Transverse colon (tissue), 4 donors: Measurements from ENCODE around the gene C10orf53. TPM values are rescaled to one million over a fixed set of nuclear protein-coding genes. Genes with fewer than 3 reads are reported as not detected.
"Not testable (repeated sequence)": the region's sequence is repeated elsewhere in the genome, so short reads cannot be mapped to it uniquely, and the experiment has no call there.

Experiments
- DNase-seq: peaks from one replicate; pipeline ENCODE4 v3.0.0-alpha.2; 2019
- H3K27ac ChIP-seq, 4 donors: fragments of 200-600 bp; sonication (generic); 2 replicates each; pipeline ENCODE4 v1.5.1; 2016 to 2018; ENCODE audit warnings: inconsistent platforms in 4 of 4
- H3K27me3 ChIP-seq: fragments of 200-600 bp; sonication (generic); 2 replicates; pipeline ENCODE4 v1.5.1; 2017; ENCODE audit warnings: inconsistent platforms
- H3K36me3 ChIP-seq, 4 donors: fragments of 200-600 bp; sonication (generic); 2 replicates each; pipeline ENCODE4 v1.5.1; 2017 to 2019; ENCODE audit warnings: inconsistent platforms in 4 of 4
- H3K4me1 ChIP-seq, 4 donors: fragments of 200-600 bp; sonication (generic); 2 replicates each; pipeline ENCODE4 v1.5.1; 2017 to 2020; ENCODE audit warnings: inconsistent platforms in 4 of 4
- H3K4me3 ChIP-seq, 4 donors: fragments of 200-600 bp; sonication (generic); 1 replicate in 1 of 4; 2 replicates in 3 of 4; pipeline versions ENCODE4 v1.5.1 to v1.6.1; 2017 to 2019; ENCODE audit warnings: inconsistent platforms in 4 of 4
- H3K9me3 ChIP-seq, 2 donors: fragments of 200-600 bp; sonication (generic); 2 replicates each; pipeline ENCODE4 v1.5.1; 2017 to 2019; ENCODE audit warnings: inconsistent platforms in 2 of 2
- EP300 ChIP-seq: sonication (generic); formaldehyde crosslinking; IDR thresholded peaks from one replicate; pipeline ENCODE4 v1.6.1; 2017; ENCODE audit warnings: antibody characterized with exemption, low read depth
- POLR2A ChIP-seq: fragments of 450-650 bp; IDR thresholded peaks from one replicate; pipeline ENCODE4 v1.6.1; 2016; ENCODE audit warnings: antibody characterized with exemption, mild to moderate bottlenecking, moderate library complexity
- POLR2AphosphoS5 ChIP-seq, 3 donors: sonication (generic); formaldehyde crosslinking; IDR thresholded peaks; one replicate each; pipeline ENCODE4 v1.6.1; 2016; ENCODE audit warnings: antibody characterized with exemption in 3 of 3
- WGBS, 2 donors: methylation state at CpG; one replicate each; pipeline ENCODE4 v1.1.5; 2018; ENCODE audit warnings: low coverage in 1 of 2; 5-methylcytosine and 5-hydroxymethylcytosine counted together
- in situ Hi-C, 4 donors: fragments of 200-750 bp; cut with MboI; loops; one replicate each; pipeline versions ENCODE4 v1.15.0 to v1.15.1; 2017; ENCODE audit warnings: low sequenced_read_pairs in 3 of 4, low pct_ligation_motif_present in 1 of 4, low pct_unique_long_range_greater_than_20kb in 1 of 4
- intact Hi-C: fragments of 100-400 bp; cut with DNase I; formaldehyde crosslinking; loops from one replicate; pipeline ENCODE4 v1.15.1; 2023; ENCODE audit warnings: low total_unique reads
- total RNA-seq, 4 donors: library from RNA; depleted of rRNA; stranded (reverse); fragments of >200 nt; gene quantifications; one replicate each; pipeline ENCODE4 v1.1.0, GENCODE V29; 2016
- TF ChIP-seq, protein P1 (sequence below), 5 experiments: fragments of 200-600 bp in 3 of 5; fragments of 450-650 bp in 2 of 5; sonication (generic) in 3 of 5; IDR thresholded peaks; 1 replicate in 2 of 5; 2 replicates in 3 of 5; pipeline ENCODE4 v1.5.1; 2016 to 2017; ENCODE audit warnings: antibody characterized with exemption in 5 of 5, inconsistent platforms in 3 of 5, mild to moderate bottlenecking in 2 of 5, moderate library complexity in 1 of 5

C10orf53 gene
- total RNA-seq, 4 donors from 2014 or later = not detected

DNA sequence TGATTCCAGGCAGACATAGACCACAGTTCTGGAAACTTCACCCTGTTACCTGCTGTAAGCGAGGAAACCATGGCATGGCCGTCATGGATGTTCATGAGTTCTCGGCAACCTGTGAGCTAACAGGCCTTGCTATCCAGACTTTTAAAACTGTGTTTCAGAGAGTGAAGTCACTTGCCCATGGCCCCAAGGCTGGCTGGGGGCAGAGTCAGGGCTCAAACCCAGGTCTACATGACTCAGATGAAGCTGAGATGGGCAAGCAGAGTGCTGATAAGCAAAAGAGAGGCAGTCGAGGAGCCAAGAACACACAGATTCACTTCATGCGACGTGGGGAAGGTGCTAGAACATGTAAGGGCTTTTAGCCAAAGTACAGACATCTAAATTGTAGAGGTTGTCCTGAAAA, 31.5 kb downstream of the C10orf53 start:
- 63 to 76% methylated on average over 3 to 6 of the region's 6 CpGs for WGBS, 2 donors
- Histone ChIP-seq H3K27ac (no peak overlapping the region), H3K36me3 (no peaks in the 10 kb centered on the region), H3K27me3 (no peaks in the 10 kb centered on the region), H3K4me1 (no peaks in the 10 kb centered on the region), H3K4me3 (no peak overlapping the region), H3K9me3 (no peaks in the 10 kb centered on the region)
- TF ChIP-seq, protein P1, sequence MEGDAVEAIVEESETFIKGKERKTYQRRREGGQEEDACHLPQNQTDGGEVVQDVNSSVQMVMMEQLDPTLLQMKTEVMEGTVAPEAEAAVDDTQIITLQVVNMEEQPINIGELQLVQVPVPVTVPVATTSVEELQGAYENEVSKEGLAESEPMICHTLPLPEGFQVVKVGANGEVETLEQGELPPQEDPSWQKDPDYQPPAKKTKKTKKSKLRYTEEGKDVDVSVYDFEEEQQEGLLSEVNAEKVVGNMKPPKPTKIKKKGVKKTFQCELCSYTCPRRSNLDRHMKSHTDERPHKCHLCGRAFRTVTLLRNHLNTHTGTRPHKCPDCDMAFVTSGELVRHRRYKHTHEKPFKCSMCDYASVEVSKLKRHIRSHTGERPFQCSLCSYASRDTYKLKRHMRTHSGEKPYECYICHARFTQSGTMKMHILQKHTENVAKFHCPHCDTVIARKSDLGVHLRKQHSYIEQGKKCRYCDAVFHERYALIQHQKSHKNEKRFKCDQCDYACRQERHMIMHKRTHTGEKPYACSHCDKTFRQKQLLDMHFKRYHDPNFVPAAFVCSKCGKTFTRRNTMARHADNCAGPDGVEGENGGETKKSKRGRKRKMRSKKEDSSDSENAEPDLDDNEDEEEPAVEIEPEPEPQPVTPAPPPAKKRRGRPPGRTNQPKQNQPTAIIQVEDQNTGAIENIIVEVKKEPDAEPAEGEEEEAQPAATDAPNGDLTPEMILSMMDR (IDR thresholded peaks at IDR 0.05) = no peak
- TF ChIP-seq EP300 (no peak), POLR2AphosphoS5 (IDR thresholded peaks at IDR 0.05) (no peak), POLR2A (no peak)
- no peak for DNase-seq
- in situ Hi-C loops = no loop called here
- intact Hi-C loops = no loop called here

DNA sequence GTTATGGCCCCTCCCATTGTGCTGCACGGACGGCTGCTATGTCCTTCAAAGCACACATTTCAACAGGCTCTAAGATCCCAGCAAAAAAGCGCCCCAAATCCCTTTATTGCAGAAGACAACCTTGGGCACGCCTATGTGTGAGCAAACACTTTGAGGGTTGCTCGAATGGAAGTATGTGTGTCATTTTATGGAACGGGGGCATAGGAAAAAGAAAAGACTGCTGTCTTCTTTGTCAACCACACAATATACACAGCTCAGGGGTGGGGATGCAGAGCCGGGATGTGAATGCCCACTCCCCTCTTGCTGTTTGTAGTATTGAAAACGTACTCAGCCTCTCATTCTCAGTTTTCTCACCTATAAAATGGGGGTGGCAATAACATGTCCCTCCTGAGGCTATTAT, 32.0 kb downstream of the C10orf53 start:
- 31 to 54% methylated on average over 8 of the region's 8 CpGs for WGBS, 2 donors
- no peaks in the 10 kb centered on the region for H3K4me1 ChIP-seq
- no peaks in the 10 kb centered on the region for H3K36me3 ChIP-seq
- no peaks in the 10 kb centered on the region for H3K27me3 ChIP-seq
- in situ Hi-C loops (no loop called here), intact Hi-C loops (no loop called here)
- TF ChIP-seq POLR2AphosphoS5 (IDR thresholded peaks at IDR 0.05) (no peak), POLR2A (no peak), EP300 (no peak)
- TF ChIP-seq, protein P1 (IDR thresholded peaks at IDR 0.05) = no peak
- no peak overlapping the region for H3K27ac ChIP-seq
- DNase-seq = no peak
- H3K4me3 ChIP-seq = no peak overlapping the region
- no peaks in the 10 kb centered on the region for H3K9me3 ChIP-seq

DNA sequence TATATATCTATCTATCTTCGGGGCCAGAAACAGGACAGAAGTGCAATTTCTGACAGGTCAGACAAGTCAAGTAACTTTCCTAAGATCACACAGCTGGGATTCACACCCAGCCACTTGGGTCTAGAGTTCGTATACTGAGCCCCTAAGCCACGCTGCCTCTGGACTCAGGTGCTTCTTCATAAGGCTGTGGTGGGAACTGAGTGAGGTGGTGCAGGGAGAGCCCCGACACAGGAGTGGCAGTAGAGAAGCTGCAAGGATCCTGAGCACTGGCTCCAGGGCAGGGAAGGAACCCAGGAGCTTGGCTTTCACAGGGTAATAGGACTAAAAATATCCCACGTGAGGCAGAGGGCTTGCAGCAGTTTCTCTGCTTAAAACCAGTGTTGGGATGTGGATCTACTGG, 33.8 kb downstream of the C10orf53 start:
- WGBS, 2 donors = 0 to 82% methylated on average over 1 to 5 of the region's 5 CpGs
- H3K4me1 ChIP-seq = no peaks in the 10 kb centered on the region
- DNase-seq = no peak
- H3K36me3 ChIP-seq = no peaks in the 10 kb centered on the region
- no peaks in the 10 kb centered on the region for H3K9me3 ChIP-seq
- H3K27ac ChIP-seq = no peak overlapping the region
- no peaks in the 10 kb centered on the region for H3K27me3 ChIP-seq
- no peak overlapping the region for H3K4me3 ChIP-seq
- TF ChIP-seq EP300 (no peak), POLR2AphosphoS5 (IDR thresholded peaks at IDR 0.05) (no peak), POLR2A (no peak)
- TF ChIP-seq, protein P1 (IDR thresholded peaks at IDR 0.05) = no peak
- intact Hi-C loops (no loop called here), in situ Hi-C loops (no loop called here)

DNA sequence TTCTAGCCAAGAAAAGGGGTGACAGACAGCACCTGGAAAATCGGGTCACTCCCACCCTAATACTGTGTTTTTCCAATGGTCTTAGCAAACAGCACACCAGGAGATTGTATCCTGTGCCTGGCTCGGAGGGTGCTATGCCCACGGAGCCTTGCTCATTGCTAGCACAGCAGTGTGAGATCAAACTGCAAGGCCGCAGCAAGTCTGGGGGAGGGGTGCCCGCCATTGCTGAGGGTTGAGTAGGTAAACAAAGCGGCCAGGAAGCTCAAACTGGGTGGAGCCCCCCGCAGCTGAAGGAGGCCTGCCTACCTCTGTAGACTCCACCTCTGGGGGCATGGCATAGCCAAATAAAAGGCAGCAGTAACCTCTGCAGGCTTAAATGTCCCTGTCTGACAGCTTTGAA, 35.7 kb downstream of the C10orf53 start:
- intact Hi-C loops, H3K4me3 ChIP-seq, H3K36me3 ChIP-seq, DNase-seq, in situ Hi-C loops, H3K27me3 ChIP-seq, H3K27ac ChIP-seq, H3K4me1 ChIP-seq, H3K9me3 ChIP-seq: not testable (repeated sequence)
- WGBS, 2 donors = 83% methylated on average over 7 of the region's 7 CpGs; no CpG with 5 or more reads in 1 of the 2 donors

DNA sequence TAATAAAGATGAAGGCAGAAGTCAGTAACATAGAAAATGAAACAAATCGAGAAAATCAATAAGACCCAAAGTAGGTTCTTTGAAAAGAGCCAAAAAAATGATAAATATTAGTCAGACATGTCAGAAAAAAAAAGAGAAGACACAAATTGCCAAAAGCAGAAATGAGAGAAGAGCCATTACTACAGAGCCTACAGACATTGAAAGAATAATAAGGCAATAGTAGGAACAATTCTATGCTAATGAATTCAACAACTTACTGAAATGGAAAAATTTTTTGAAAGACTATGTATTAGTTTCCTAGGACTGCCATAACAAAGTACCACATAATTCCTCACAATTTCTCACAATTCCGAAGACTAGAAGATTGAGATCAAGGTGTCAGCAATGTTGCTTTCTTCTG, 47.1 kb downstream of the C10orf53 start:
- Histone ChIP-seq H3K36me3 (no peaks in the 10 kb centered on the region), H3K4me1 (no peaks in the 10 kb centered on the region), H3K27me3 (no peaks in the 10 kb centered on the region), H3K9me3 (no peaks in the 10 kb centered on the region), H3K4me3 (no peak overlapping the region), H3K27ac (no peak overlapping the region)
- 48 to 54% methylated on average over 2 of the region's 2 CpGs for WGBS, 2 donors
- no peak for DNase-seq
- intact Hi-C loops = no loop called here
- in situ Hi-C loops = no loop called here
- no peak for TF ChIP-seq POLR2A
- TF ChIP-seq, protein P1 (IDR thresholded peaks at IDR 0.05) = no peak
- TF ChIP-seq POLR2AphosphoS5 (IDR thresholded peaks at IDR 0.05) = no peak
- no peak for TF ChIP-seq EP300
